GM19043 (cell line): ENCODE measurements around the gene HEATR5B.
"Not testable (repeated sequence)": the region's sequence is repeated elsewhere in the genome, so short reads cannot be mapped to it uniquely, and the experiment has no call there.

Experiments
- ATAC-seq: cut with Tn5 transposase; IDR thresholded peaks from one replicate; pipeline ENCODE4 v1.9.1; 2021; ENCODE audit warnings: low read depth; ENCODE audit not compliant: unreplicated experiment

Gene HEATR5B

GRCh38 chr2:36993841-36994620 is 90.1 kb downstream of the HEATR5B start:
- ATAC-seq: no peak

GRCh38 chr2:36988008-36988407 is 96.2 kb downstream of the HEATR5B start:
- no peak for ATAC-seq

GRCh38 chr2:36982467-36982866 is 101.7 kb downstream of the HEATR5B start:
- no peak for ATAC-seq

- ATAC-seq: no peak
Observed at GRCh38 chr2:36981911-36982310, 102.3 kb downstream of the HEATR5B start.

GRCh38 chr2:36979007-36979406 is 105.2 kb downstream of the HEATR5B start:
- ATAC-seq: not testable (repeated sequence)

GRCh38 chr2:36976065-36976464 is 108.1 kb downstream of the HEATR5B start:
- no peak for ATAC-seq

GRCh38 chr2:36975306-36975705 is 108.9 kb downstream of the HEATR5B start:
- no peak for ATAC-seq

GRCh38 chr2:36973320-36973719 is 110.9 kb downstream of the HEATR5B start:
- no peak for ATAC-seq

GRCh38 chr2:36971990-36972389 is 112.2 kb downstream of the HEATR5B start:
- ATAC-seq: no peak

GRCh38 chr2:36967236-36967876 is 116.8 kb downstream of the HEATR5B start:
- no peak for ATAC-seq

- ATAC-seq: peak; percentile 97
Observed at GRCh38 chr2:36966370-36967235, 117.6 kb downstream of the HEATR5B start, which contains the start of gene STRN. Gene STRN (minus strand): TSS chr2:36966536. CDS start chr2:36966463, 73 bp downstream.

GRCh38 chr2:36965751-36966369 is 118.3 kb downstream of the HEATR5B start:
- peak; percentile 14 for ATAC-seq

- ATAC-seq: no peak
Observed at GRCh38 chr2:36965206-36965605, 119.0 kb downstream of the HEATR5B start.

- no peak for ATAC-seq
Observed at GRCh38 chr2:36964496-36965058, 119.6 kb downstream of the HEATR5B start.

- no peak for ATAC-seq
Observed at GRCh38 chr2:36963734-36964133, 120.4 kb downstream of the HEATR5B start.

GRCh38 chr2:36963106-36963505 is 121.1 kb downstream of the HEATR5B start:
- ATAC-seq: no peak

GRCh38 chr2:36960773-36961172 is 123.4 kb downstream of the HEATR5B start:
- no peak for ATAC-seq

- ATAC-seq: no peak
Observed at GRCh38 chr2:36960005-36960675, 124.0 kb downstream of the HEATR5B start.

GRCh38 chr2:36954977-36955607 is 129.1 kb downstream of the HEATR5B start:
- ATAC-seq: no peak
